LNCaP clone FGC (cell line): ENCODE results near the gene SRPK3.

Experiments used
- DNase-seq: peaks from one replicate; pipeline ENCODE4 v3.0.0-alpha.2; 2011; ENCODE audit warnings: low read depth
- H3K4me3 ChIP-seq: 2 replicates; pipeline ENCODE4 v1.5.1; 2011; ENCODE audit warnings: mild to moderate bottlenecking, low read depth, low read length, control low read depth
- CTCF ChIP-seq: IDR thresholded peaks from 2 replicates; pipeline ENCODE4 v1.5.1; 2012; ENCODE audit warnings: mild to moderate bottlenecking; ENCODE audit not compliant: control insufficient read depth, insufficient read depth; ENCODE audit errors: extremely low read depth

The SRPK3 gene

GRCh38 chrX:153805436-153805835 is 24.6 kb downstream of the SRPK3 start:
- no peak overlapping the region for H3K4me3 ChIP-seq

GRCh38 chrX:153806999-153807575 is 26.2 kb downstream of the SRPK3 start:
- H3K4me3 ChIP-seq: no peak overlapping the region
- no peak for TF ChIP-seq CTCF
- no peak for DNase-seq

More at GRCh38 chrX:153805436-153805835, 24.6 kb downstream of the SRPK3 start:
- no peak for TF ChIP-seq CTCF
- DNase-seq: no peak

GRCh38 chrX:153807976-153808375 is 27.1 kb downstream of the SRPK3 start:
- TF ChIP-seq CTCF: no peak
- H3K4me3 ChIP-seq: no peak overlapping the region
- DNase-seq: no peak

GRCh38 chrX:153812220-153812619 is 31.4 kb downstream of the SRPK3 start:
- no peak for DNase-seq
- TF ChIP-seq CTCF: no peak
- no peak overlapping the region for H3K4me3 ChIP-seq

GRCh38 chrX:153813161-153813560 is 32.3 kb downstream of the SRPK3 start:
- no peak for TF ChIP-seq CTCF

GRCh38 chrX:153814591-153815315 is 33.9 kb downstream of the SRPK3 start:
- no peak for TF ChIP-seq CTCF
- H3K4me3 ChIP-seq: no peak overlapping the region
- no peak for DNase-seq

More at GRCh38 chrX:153813161-153813560, 32.3 kb downstream of the SRPK3 start:
- H3K4me3 ChIP-seq: no peak overlapping the region
- DNase-seq: no peak
